ENCODE measurements around the gene TST. TPM values are rescaled to one million over a fixed set of nuclear protein-coding genes. Genes with fewer than 3 reads are reported as not detected.

The TST gene
- total RNA-seq = 20.5 and 21.1 TPM in 2 replicates
- long read RNA-seq, partial matches to known transcripts = 0 of 2 reads
- long read RNA-seq, other reads (novel, unspliced or antisense) = 0 of 2 reads

GRCh38 chr22:37019309-37020191 is at the start of gene TST, which contains the start of gene MPST:
TST (minus strand) TSS chr22:37019447; CDS start chr22:37018732, 715 bp downstream.
MPST (plus strand) TSS chr22:37019742; CDS start chr22:37019837, 95 bp downstream.
- Mint-ChIP-seq H3K9me3 (ENCODE audit: unreplicated experiment) (no peaks in the 10 kb centered on the region), H3K27me3 (ENCODE audit: unreplicated experiment) (no peaks in the 10 kb centered on the region), H3K36me3 (ENCODE audit: unreplicated experiment) (no peaks in the 10 kb centered on the region), H3K4me1 (ENCODE audit: unreplicated experiment) (peaks cover 33% of the 10 kb centered on the region), H3K27ac (ENCODE audit: unreplicated experiment) (peak within 1 kb of the TSS; percentile 91), H3K4me3 (ENCODE audit: unreplicated experiment) (peak within 1 kb of the TSS; percentile 92)
- peak; percentile 91 for DNase-seq (ENCODE audit: extremely low spot score, unreplicated experiment)
- TF ChIP-seq CTCF (IDR thresholded peaks at IDR 0.05) = no peak

GRCh38 chr22:37068859-37069258 is 49.6 kb upstream of the TST start:
- TF ChIP-seq CTCF (IDR thresholded peaks at IDR 0.05) = no peak
- Mint-ChIP-seq H3K9me3 (ENCODE audit: unreplicated experiment) (no peaks in the 10 kb centered on the region), H3K36me3 (ENCODE audit: unreplicated experiment) (no peaks in the 10 kb centered on the region), H3K27ac (ENCODE audit: unreplicated experiment) (no peak overlapping the region), H3K27me3 (ENCODE audit: unreplicated experiment) (peaks cover 14% of the 10 kb centered on the region), H3K4me1 (ENCODE audit: unreplicated experiment) (no peaks in the 10 kb centered on the region), H3K4me3 (ENCODE audit: unreplicated experiment) (no peak overlapping the region)
- no peak for DNase-seq (ENCODE audit: extremely low spot score, unreplicated experiment)

- no peak overlapping the region for H3K4me3 Mint-ChIP-seq (ENCODE audit: unreplicated experiment)
- H3K27me3 Mint-ChIP-seq (ENCODE audit: unreplicated experiment) = peaks cover 14% of the 10 kb centered on the region
- no peak overlapping the region for H3K27ac Mint-ChIP-seq (ENCODE audit: unreplicated experiment)
- no peaks in the 10 kb centered on the region for H3K9me3 Mint-ChIP-seq (ENCODE audit: unreplicated experiment)
- no peaks in the 10 kb centered on the region for H3K4me1 Mint-ChIP-seq (ENCODE audit: unreplicated experiment)
- no peaks in the 10 kb centered on the region for H3K36me3 Mint-ChIP-seq (ENCODE audit: unreplicated experiment)
- no peak for TF ChIP-seq CTCF (IDR thresholded peaks at IDR 0.05)
- no peak for DNase-seq (ENCODE audit: extremely low spot score, unreplicated experiment)
Observed at GRCh38 chr22:37067428-37067827, 48.2 kb upstream of the TST start.

- H3K27me3 Mint-ChIP-seq (ENCODE audit: unreplicated experiment) = peaks cover 14% of the 10 kb centered on the region
- no peaks in the 10 kb centered on the region for H3K36me3 Mint-ChIP-seq (ENCODE audit: unreplicated experiment)
- DNase-seq (ENCODE audit: extremely low spot score, unreplicated experiment) = no peak
- H3K27ac Mint-ChIP-seq (ENCODE audit: unreplicated experiment) = no peak overlapping the region
- H3K9me3 Mint-ChIP-seq (ENCODE audit: unreplicated experiment) = no peaks in the 10 kb centered on the region
- no peaks in the 10 kb centered on the region for H3K4me1 Mint-ChIP-seq (ENCODE audit: unreplicated experiment)
- TF ChIP-seq CTCF (IDR thresholded peaks at IDR 0.05) = no peak
- H3K4me3 Mint-ChIP-seq (ENCODE audit: unreplicated experiment) = no peak overlapping the region
Observed at GRCh38 chr22:37065961-37066360, 46.7 kb upstream of the TST start.

GRCh38 chr22:37065180-37065579 is 45.9 kb upstream of the TST start:
- no peak overlapping the region for H3K4me3 Mint-ChIP-seq (ENCODE audit: unreplicated experiment)
- DNase-seq (ENCODE audit: extremely low spot score, unreplicated experiment) = no peak
- H3K27ac Mint-ChIP-seq (ENCODE audit: unreplicated experiment) = no peak overlapping the region
- no peaks in the 10 kb centered on the region for H3K4me1 Mint-ChIP-seq (ENCODE audit: unreplicated experiment)
- H3K36me3 Mint-ChIP-seq (ENCODE audit: unreplicated experiment) = no peaks in the 10 kb centered on the region
- no peaks in the 10 kb centered on the region for H3K9me3 Mint-ChIP-seq (ENCODE audit: unreplicated experiment)
- H3K27me3 Mint-ChIP-seq (ENCODE audit: unreplicated experiment) = peaks cover 14% of the 10 kb centered on the region
- TF ChIP-seq CTCF (IDR thresholded peaks at IDR 0.05) = no peak

Data from osteocyte (in vitro differentiated cells).